ENCODE data around the gene CCDC181. TPM values are rescaled to one million over a fixed set of nuclear protein-coding genes. Genes with fewer than 3 reads are reported as not detected.

Gene CCDC181
- total RNA-seq, 1 experiment from 2014 or later = 2.9 TPM

- DNase-seq = no peak
- Histone ChIP-seq H3T11ph (ENCODE audit: low read length) (no peak overlapping the region), H3K79me1 (ENCODE audit: insufficient read depth, low read depth, low read length, poor library complexity, severe bottlenecking) (no peaks in the 10 kb centered on the region), H3K27ac (ENCODE audit: insufficient read length, low read depth, low read length) (no peak overlapping the region), H3K56ac (ENCODE audit: insufficient read length, low read depth, low read length) (no peak overlapping the region), H3K14ac (ENCODE audit: insufficient read depth, low read length) (no peak overlapping the region), H2BK20ac (ENCODE audit: low read depth, low read length, poor library complexity, severe bottlenecking) (no peak overlapping the region), H3K23me2 (ENCODE audit: insufficient read length, low read depth, low read length, poor library complexity, severe bottlenecking) (no peaks in the 10 kb centered on the region), H3K4ac (ENCODE audit: low read depth, low read length) (no peak overlapping the region), H3K4me2 (ENCODE audit: insufficient read depth, insufficient read length, low read length) (no peak overlapping the region), H2AK5ac (ENCODE audit: insufficient read length, low read length) (no peak overlapping the region), H3K23ac (ENCODE audit: insufficient read length, low read depth, low read length) (no peak overlapping the region), H3K9ac (ENCODE audit: extremely low read depth, insufficient read length, low read length) (no peak overlapping the region), H3K4me1 (ENCODE audit: insufficient read depth, low read length) (no peaks in the 10 kb centered on the region), H2AFZ (ENCODE audit: low read length) (no peak overlapping the region), H4K8ac (replicated peaks; ENCODE audit: insufficient read length, low read depth, low read length) (no peak overlapping the region), H2BK5ac (ENCODE audit: insufficient read length, low read length) (no peak overlapping the region), H4K5ac (ENCODE audit: insufficient read length, low read depth, low read length) (no peak overlapping the region), H2BK120ac (ENCODE audit: low read depth, low read length, poor library complexity, severe bottlenecking) (no peak overlapping the region), H3K18ac (ENCODE audit: insufficient read length, low read depth, low read length) (no peak overlapping the region), H2BK12ac (ENCODE audit: insufficient read length, low read depth, low read length) (no peak overlapping the region), H3K27me3 (ENCODE audit: insufficient read depth, low read length) (no peaks in the 10 kb centered on the region), H4K20me1 (ENCODE audit: control insufficient read depth, insufficient read depth, insufficient read length) (no peaks in the 10 kb centered on the region), H3K9me3 (ENCODE audit: control insufficient read depth, low read depth, low read length) (no peaks in the 10 kb centered on the region), H4K91ac (ENCODE audit: insufficient read length, low read depth, low read length) (no peak overlapping the region), H2BK15ac (ENCODE audit: low read depth, low read length) (no peak overlapping the region), H3K79me2 (ENCODE audit: insufficient read depth, low read length) (no peaks in the 10 kb centered on the region)
- WGBS (ENCODE audit: extremely low coverage, insufficient read length, low lambda C conversion rate) = no CpG with 5 or more reads among the region's 2 CpGs
- no peak for TF ChIP-seq CTCF (conservative IDR thresholded peaks at IDR 0.05)
- Mint-ChIP-seq H3K27me3 (ENCODE audit: low read depth) (no peaks in the 10 kb centered on the region), H3K4me3 (no peak overlapping the region), H3K4me1 (0 out of 4 replicates have a peak, but pooled peaks cover 0 to 2% of the 10 kb centered on the region in 2 experiments), H3K9me3 (peaks cover 0 to 6% of the 10 kb centered on the region in 2 experiments; a peak in 2 of 5 replicates), H3K27ac (no peak overlapping the region), H3K36me3 (ENCODE audit: insufficient read depth in 1 of 3, low read depth in 3 of 3) (no peaks in the 10 kb centered on the region; a peak in 1 of 7 replicates)
Measured at GRCh38 chr1:169347688-169348382, 79.4 kb downstream of the CCDC181 start.

Measured in H9 (cell line).